Aorta (tissue), 5 donors: ENCODE data around the gene POLQ. TPM values are rescaled to one million over a fixed set of nuclear protein-coding genes. Genes with fewer than 3 reads are reported as not detected.
"Not testable (repeated sequence)": the region's sequence is repeated elsewhere in the genome, so short reads cannot be mapped to it uniquely, and the experiment has no call there.

Experiments
- ATAC-seq: fragments of 200-7000 bp; cut with Tn5 transposase; one replicate; pipeline ENCODE4 v1.9.1; 2022; ENCODE audit warnings: moderate library complexity; ENCODE audit not compliant: low FRiP score
- DNase-seq, 2 donors: peaks; one replicate each; pipeline ENCODE4 v3.0.0-alpha.2; 2020
- H3K27ac ChIP-seq, 2 donors: one replicate each; pipeline ENCODE4 v1.5.1; 2013; ENCODE audit warnings: low read length in 2 of 2, mild to moderate bottlenecking in 2 of 2, moderate library complexity in 2 of 2, control low read depth in 1 of 2, inconsistent platforms in 1 of 2, low read depth in 1 of 2
- H3K27me3 ChIP-seq, 2 donors: one replicate each; pipeline ENCODE4 v1.6.1; 2013; ENCODE audit warnings: control low read depth in 1 of 2, low read length in 1 of 2, mild to moderate bottlenecking in 1 of 2, moderate library complexity in 1 of 2; ENCODE audit not compliant: insufficient read depth in 2 of 2, control insufficient read depth in 1 of 2
- H3K36me3 ChIP-seq, 2 donors: one replicate each; pipeline ENCODE4 v1.6.1; 2013; ENCODE audit warnings: control low read depth in 1 of 2, low read length in 1 of 2, mild to moderate bottlenecking in 1 of 2; ENCODE audit not compliant: insufficient read depth in 2 of 2, control insufficient read depth in 1 of 2
- H3K4me1 ChIP-seq, 2 donors: one replicate each; pipeline ENCODE4 v1.6.1; 2013; ENCODE audit warnings: low read length in 2 of 2, control low read depth in 1 of 2, mild to moderate bottlenecking in 1 of 2, moderate library complexity in 1 of 2; ENCODE audit not compliant: insufficient read depth in 2 of 2, control insufficient read depth in 1 of 2
- H3K4me3 ChIP-seq, 2 donors: one replicate each; pipeline ENCODE4 v1.5.1; 2013; ENCODE audit warnings: low read length in 2 of 2, control low read depth in 1 of 2, mild to moderate bottlenecking in 1 of 2
- H3K9me3 ChIP-seq: one replicate; pipeline ENCODE4 v1.6.1; 2013; ENCODE audit warnings: mild to moderate bottlenecking, low read length; ENCODE audit not compliant: control insufficient read depth
- WGBS, 2 donors: extraction: QIAGEN DNeasy Blood & Tissue Kit; methylation state at CpG; one replicate each; pipeline ENCODE4 v1.1.7; 2013; 5-methylcytosine and 5-hydroxymethylcytosine counted together
- intact Hi-C, 2 donors: fragments of 100-400 bp; cut with DNase I; formaldehyde crosslinking; loops; one replicate each; pipeline versions ENCODE4 v1.14.2 to v1.15.0; 2022
- polyA plus RNA-seq, 2 donors: library from polyadenylated mRNA; stranded (reverse); fragments of 200-250 nt; gene quantifications; one replicate each; pipeline ENCODE4 v1.2.3, GENCODE V29; 2013
- total RNA-seq, 2 donors: library from RNA; stranded (reverse); fragmentation: NEBNext Ultra II Directional; extraction: Animal tissue kit (Norgen Biotek cat#: 25700); gene quantifications; one replicate each; pipeline ENCODE4 v1.2.1, GENCODE V29; 2021
- donor health status: healthy with polysubstance abuse.
- donor health status: Bipolar disorder and iron deficiency.
- donor health status: DM: no; HTN: no; CAD: no.
- donor health status: DM: no; HTN: no; CAD: no.
- donor health status: DM: yes; HTN: yes; CAD: no.

Gene POLQ
- total and polyA plus RNA-seq, 4 donors, result 0.13 to 0.63 (median 0.23) TPM; not detected in 1

GRCh38 chr3:121424549-121424948 lies 121.2 kb downstream of the POLQ start:
- Histone ChIP-seq H3K27me3 (no peaks in the 10 kb centered on the region), H3K4me1 (no peaks in the 10 kb centered on the region), H3K27ac (no peak overlapping the region), H3K36me3 (no peaks in the 10 kb centered on the region), H3K9me3 (no peaks in the 10 kb centered on the region), H3K4me3 (no peak overlapping the region)
- no peak for ATAC-seq
- DNase-seq, result no peak
- intact Hi-C loops, result no loop called here

DNA sequence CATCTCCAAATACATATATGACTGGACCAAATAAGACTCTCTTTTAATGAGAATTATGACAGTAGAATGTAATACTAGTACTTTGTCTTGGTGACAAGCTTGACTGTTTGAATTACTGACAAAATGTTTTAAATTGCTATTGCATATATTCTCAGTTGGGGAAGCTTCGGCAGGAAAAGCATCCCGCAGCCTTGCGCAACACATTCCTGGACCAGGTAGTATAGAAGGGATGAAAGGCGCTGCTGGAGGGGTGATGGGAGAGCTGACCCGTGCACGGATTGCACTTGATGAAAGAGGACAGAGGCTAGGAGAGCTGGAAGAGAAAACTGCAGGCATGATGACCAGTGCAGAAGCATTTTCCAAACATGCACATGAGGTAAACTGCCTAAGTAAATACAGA lies 127.6 kb downstream of the POLQ start:
- Histone ChIP-seq H3K27ac (no peak overlapping the region), H3K4me1 (no peaks in the 10 kb centered on the region), H3K27me3 (no peaks in the 10 kb centered on the region), H3K36me3 (no peaks in the 10 kb centered on the region), H3K9me3 (no peaks in the 10 kb centered on the region), H3K4me3 (no peak overlapping the region)
- ATAC-seq (no peak), DNase-seq (no peak)
- 88 to 90% methylated on average over 6 of the region's 6 CpGs for WGBS, 2 donors
- intact Hi-C loops, result no loop called here

GRCh38 chr3:121414924-121415323 lies 130.9 kb downstream of the POLQ start:
- Histone ChIP-seq H3K4me1 (no peaks in the 10 kb centered on the region), H3K36me3 (no peaks in the 10 kb centered on the region), H3K4me3 (no peak overlapping the region), H3K27me3 (peaks cover 0 to 2% of the 10 kb centered on the region in 2 donors), H3K27ac (no peak overlapping the region), H3K9me3 (no peaks in the 10 kb centered on the region)
- 54 to 65% methylated on average over 2 of the region's 2 CpGs for WGBS, 2 donors
- no peak for DNase-seq
- no peak for ATAC-seq
- intact Hi-C loops, result no loop called here

DNA sequence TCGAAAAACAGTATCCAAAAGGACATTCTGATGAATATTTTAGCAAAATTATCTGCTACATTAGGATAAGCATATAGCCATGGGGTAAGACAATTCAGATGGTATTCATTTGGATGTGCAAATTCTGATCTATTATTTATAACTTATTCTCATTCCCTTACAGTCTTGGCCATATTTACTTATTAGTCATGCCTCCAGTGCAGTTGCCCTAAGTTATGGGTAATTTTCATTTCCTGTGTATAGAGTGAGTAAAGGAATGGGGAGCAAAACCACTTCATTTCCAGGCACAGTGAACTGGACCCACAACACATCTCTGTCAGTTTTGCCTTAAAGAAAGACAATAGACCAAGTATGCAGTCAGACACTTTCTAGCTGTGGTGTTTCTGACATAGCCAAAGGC lies 134.3 kb downstream of the POLQ start:
- no peak for ATAC-seq
- Histone ChIP-seq H3K4me1 (no peaks in the 10 kb centered on the region), H3K4me3 (no peak overlapping the region), H3K27ac (no peak overlapping the region), H3K9me3 (no peaks in the 10 kb centered on the region), H3K36me3 (no peaks in the 10 kb centered on the region), H3K27me3 (peaks cover 0 to 2% of the 10 kb centered on the region in 2 donors)
- 90 to 95% methylated on average over 1 of the region's 1 CpG for WGBS, 2 donors
- intact Hi-C loops, result no loop called here
- no peak for DNase-seq

GRCh38 chr3:121405631-121406030 lies 140.2 kb downstream of the POLQ start:
- no peaks in the 10 kb centered on the region for H3K4me1 ChIP-seq
- ATAC-seq (no peak), DNase-seq (no peak)
- WGBS, 2 donors, result 89 to 90% methylated on average over 1 of the region's 1 CpG
- no peak overlapping the region for H3K27ac ChIP-seq
- no peaks in the 10 kb centered on the region for H3K36me3 ChIP-seq
- intact Hi-C loops, result no loop called here
- no peaks in the 10 kb centered on the region for H3K27me3 ChIP-seq
- no peaks in the 10 kb centered on the region for H3K9me3 ChIP-seq
- H3K4me3 ChIP-seq, result no peak overlapping the region

- no peaks in the 10 kb centered on the region for H3K9me3 ChIP-seq
These were observed 146.0 kb downstream of the POLQ start for GRCh38 chr3:121399820-121400219.

GRCh38 chr3:121398051-121398450 lies 147.7 kb downstream of the POLQ start:
- intact Hi-C loops, H3K9me3 ChIP-seq, H3K4me3 ChIP-seq, H3K36me3 ChIP-seq, H3K27me3 ChIP-seq, H3K27ac ChIP-seq, ATAC-seq, H3K4me1 ChIP-seq, DNase-seq: not testable (repeated sequence)
- 13 to 19% methylated on average over 8 of the region's 8 CpGs for WGBS, 2 donors

More at GRCh38 chr3:121399820-121400219, 146.0 kb downstream of the POLQ start:
- ATAC-seq (no peak), DNase-seq (no peak)
- intact Hi-C loops, result no loop called here
- H3K4me3 ChIP-seq, result no peak overlapping the region
- H3K4me1 ChIP-seq, result no peaks in the 10 kb centered on the region
- H3K36me3 ChIP-seq, result no peaks in the 10 kb centered on the region
- no peak overlapping the region for H3K27ac ChIP-seq
- H3K27me3 ChIP-seq, result no peaks in the 10 kb centered on the region

DNA sequence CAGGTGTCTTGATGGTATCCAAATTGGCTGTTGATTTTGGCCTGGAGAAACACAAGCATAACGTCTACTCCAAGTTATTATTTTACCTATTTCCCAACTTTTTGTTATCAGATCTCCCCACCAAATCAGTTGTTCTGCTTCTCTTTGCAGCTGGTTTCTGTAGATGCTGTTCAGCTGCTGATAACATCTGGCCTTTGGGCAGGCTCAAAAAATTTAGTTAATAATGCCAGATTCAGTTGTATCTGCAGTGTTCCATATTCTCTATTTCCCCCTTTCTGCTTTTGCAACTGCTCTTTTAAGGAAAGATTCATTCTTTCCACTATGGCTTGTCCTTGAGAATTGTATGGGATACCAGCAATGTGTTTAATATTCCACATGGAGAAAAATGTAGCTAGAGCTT lies 149.8 kb downstream of the POLQ start:
- intact Hi-C loops, H3K36me3 ChIP-seq, DNase-seq, ATAC-seq, H3K4me3 ChIP-seq, H3K27me3 ChIP-seq, H3K9me3 ChIP-seq, H3K4me1 ChIP-seq, H3K27ac ChIP-seq: not testable (repeated sequence)
- WGBS, 2 donors, result 8% methylated on average over 1 of the region's 1 CpG; no CpG with 5 or more reads in 1 of the 2 donors

DNA sequence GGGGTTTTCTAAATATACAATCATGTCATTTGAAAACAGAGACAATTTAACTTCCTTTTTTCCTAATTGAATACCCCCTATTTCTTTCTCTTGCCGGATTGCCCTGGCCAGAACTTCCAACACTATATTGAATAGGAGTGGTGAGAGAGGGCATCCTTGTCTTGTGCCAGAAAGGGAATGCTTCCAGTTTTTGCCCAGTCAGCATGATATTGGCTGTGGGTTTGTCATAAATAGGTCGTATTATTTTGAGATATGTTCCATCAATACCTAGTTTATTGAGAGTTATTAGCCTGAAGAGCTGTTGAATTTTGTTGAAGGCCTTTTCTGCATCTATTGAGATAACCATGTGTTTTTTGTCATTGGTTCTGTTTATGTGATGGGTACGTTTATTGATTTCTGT lies 157.5 kb downstream of the POLQ start:
- H3K4me3 ChIP-seq, intact Hi-C loops, ATAC-seq, H3K4me1 ChIP-seq, H3K27ac ChIP-seq, H3K9me3 ChIP-seq, H3K36me3 ChIP-seq, H3K27me3 ChIP-seq, DNase-seq: not testable (repeated sequence)
- 77 to 80% methylated on average over 3 of the region's 3 CpGs for WGBS, 2 donors
